Measurements from ENCODE around the gene LTB4R2. TPM values are rescaled to one million over a fixed set of nuclear protein-coding genes. Genes with fewer than 3 reads are reported as not detected.

The LTB4R2 gene
- total and polyA plus RNA-seq, 2 donors (not counting 3 experiments of a cell fraction or from before 2014, with no cell fraction given): 5.5 to 13.1 TPM

GRCh38 chr14:24356208-24356607 lies 46.3 kb downstream of the LTB4R2 start:
- TF ChIP-seq FOS (IDR thresholded peaks at IDR 0.05; ENCODE audit: borderline replicate concordance, insufficient read depth, low read length): no peak
- Histone ChIP-seq H4K20me1 (replicated peaks; ENCODE audit: control insufficient read depth, extremely low read depth, insufficient read depth, low read length) (no peaks in the 10 kb centered on the region), H3K4me1 (ENCODE audit: control insufficient read depth, extremely low read depth, insufficient read depth, low read length) (no peaks in the 10 kb centered on the region), H3K27ac (ENCODE audit: insufficient read depth, low read depth, low read length) (no peak overlapping the region), H3K9me1 (replicated peaks; ENCODE audit: control insufficient read depth, extremely low read depth, insufficient read depth, low read length) (no peaks in the 10 kb centered on the region), H3K36me3 (ENCODE audit: control insufficient read depth in 2 of 2, extremely low read depth in 1 of 2, insufficient read depth in 2 of 2, low read length in 2 of 2) (no peaks in the 10 kb centered on the region), H3K9ac (replicated peaks; ENCODE audit: extremely low read depth, insufficient read depth, low read length) (no peak overlapping the region), H3K79me2 (ENCODE audit: control insufficient read depth, insufficient read depth, low read length) (no peaks in the 10 kb centered on the region), H3K4me3 (replicated peaks in 1 of 3; ENCODE audit: insufficient read depth in 1 of 3, low read depth in 1 of 3, low read length in 3 of 3) (no peak overlapping the region), H3K27me3 (ENCODE audit: control insufficient read depth in 2 of 2, insufficient read depth in 2 of 2, low read length in 2 of 2) (peaks cover 15 to 16% of the 10 kb centered on the region in 2 experiments), H3K4me2 (ENCODE audit: insufficient read depth, low read length) (no peak overlapping the region), H2AFZ (ENCODE audit: low read depth, low read length) (no peak overlapping the region), H3K9me3 (replicated peaks; ENCODE audit: control insufficient read depth, insufficient read depth, low read length) (no peaks in the 10 kb centered on the region)
- ChIA-PET POLR2A (no interaction called here), CTCF (interaction anchor here (0.7 to 8.1 kb wide), 4 partner anchors 9 to 316 kb away, joined by 3 to 52 read pairs (median 4); no protein-coding TSS in a partner anchor)
- no peak for FAIRE-seq
- intact Hi-C loops (cut with micrococcal nuclease) (no loop called here), dilution Hi-C loops (cut with MboI; ENCODE audit: extremely low pct_ligation_motif_present, low sequenced_read_pairs) (no loop called here)
- no peak for DNase-seq (ENCODE audit: low read depth, low spot score)
- BruUV-seq (replicated peaks): no TSS peak

- CTCF ChIA-PET: interaction anchor here (1.0 to 8.1 kb wide), 4 partner anchors 18 to 77 kb away, joined by 3 to 62 read pairs (median 28); no protein-coding TSS in a partner anchor
- no TSS peak for BruUV-seq (replicated peaks)
- no peaks in the 10 kb centered on the region for H3K79me2 ChIP-seq (ENCODE audit: control insufficient read depth, insufficient read depth, low read length)
- no peaks in the 10 kb centered on the region for H3K9me3 ChIP-seq (replicated peaks; ENCODE audit: control insufficient read depth, insufficient read depth, low read length)
- H3K4me1 ChIP-seq (ENCODE audit: control insufficient read depth, extremely low read depth, insufficient read depth, low read length): peaks cover 5% of the 10 kb centered on the region
- no peaks in the 10 kb centered on the region for H3K36me3 ChIP-seq (ENCODE audit: control insufficient read depth in 2 of 2, extremely low read depth in 1 of 2, insufficient read depth in 2 of 2, low read length in 2 of 2)
- no peak overlapping the region for H3K27ac ChIP-seq (ENCODE audit: insufficient read depth, low read depth, low read length)
- no peaks in the 10 kb centered on the region for H3K9me1 ChIP-seq (replicated peaks; ENCODE audit: control insufficient read depth, extremely low read depth, insufficient read depth, low read length)
- intact Hi-C loops (cut with micrococcal nuclease): no loop called here
- no peaks in the 10 kb centered on the region for H4K20me1 ChIP-seq (replicated peaks; ENCODE audit: control insufficient read depth, extremely low read depth, insufficient read depth, low read length)
- peaks cover 0 to 3% of the 10 kb centered on the region in 2 experiments for H3K27me3 ChIP-seq (ENCODE audit: control insufficient read depth in 2 of 2, insufficient read depth in 2 of 2, low read length in 2 of 2)
- H3K9ac ChIP-seq (replicated peaks; ENCODE audit: extremely low read depth, insufficient read depth, low read length): no peak overlapping the region
- FAIRE-seq: no peak
- DNase-seq (ENCODE audit: low read depth, low spot score): no peak
- dilution Hi-C loops (cut with MboI; ENCODE audit: extremely low pct_ligation_motif_present, low sequenced_read_pairs): no loop called here
- no peak for TF ChIP-seq FOS (IDR thresholded peaks at IDR 0.05; ENCODE audit: borderline replicate concordance, insufficient read depth, low read length)
- no peak for TF ChIP-seq MAX (IDR thresholded peaks at IDR 0.05; ENCODE audit: insufficient read depth, insufficient read length)
- H3K4me2 ChIP-seq (ENCODE audit: insufficient read depth, low read length): no peak overlapping the region
- no peak overlapping the region for H3K4me3 ChIP-seq (replicated peaks in 1 of 3; ENCODE audit: insufficient read depth in 1 of 3, low read depth in 1 of 3, low read length in 3 of 3)
- no peak overlapping the region for H2AFZ ChIP-seq (ENCODE audit: low read depth, low read length)
- POLR2A ChIA-PET: no interaction called here
These were observed 50.3 kb downstream of the LTB4R2 start for GRCh38 chr14:24360281-24360680.

Measured in endothelial cell of umbilical vein (primary cell).